Erythroblast (primary cell): ENCODE data around the gene C19orf18.
A peak's percentile ranks its signal among the peaks of the same experiment; 100 is the strongest.

Source experiments
- GATA1 ChIP-seq: IDR thresholded peaks from 2 replicates; pipeline ENCODE4 v1.6.1; 2011; ENCODE audit warnings: low read depth, mild to moderate bottlenecking, control low read depth, low read length, moderate library complexity
- POLR2A ChIP-seq: IDR thresholded peaks from 2 replicates; pipeline ENCODE4 v1.6.1; 2011; ENCODE audit warnings: mild to moderate bottlenecking, low read length

DNA sequence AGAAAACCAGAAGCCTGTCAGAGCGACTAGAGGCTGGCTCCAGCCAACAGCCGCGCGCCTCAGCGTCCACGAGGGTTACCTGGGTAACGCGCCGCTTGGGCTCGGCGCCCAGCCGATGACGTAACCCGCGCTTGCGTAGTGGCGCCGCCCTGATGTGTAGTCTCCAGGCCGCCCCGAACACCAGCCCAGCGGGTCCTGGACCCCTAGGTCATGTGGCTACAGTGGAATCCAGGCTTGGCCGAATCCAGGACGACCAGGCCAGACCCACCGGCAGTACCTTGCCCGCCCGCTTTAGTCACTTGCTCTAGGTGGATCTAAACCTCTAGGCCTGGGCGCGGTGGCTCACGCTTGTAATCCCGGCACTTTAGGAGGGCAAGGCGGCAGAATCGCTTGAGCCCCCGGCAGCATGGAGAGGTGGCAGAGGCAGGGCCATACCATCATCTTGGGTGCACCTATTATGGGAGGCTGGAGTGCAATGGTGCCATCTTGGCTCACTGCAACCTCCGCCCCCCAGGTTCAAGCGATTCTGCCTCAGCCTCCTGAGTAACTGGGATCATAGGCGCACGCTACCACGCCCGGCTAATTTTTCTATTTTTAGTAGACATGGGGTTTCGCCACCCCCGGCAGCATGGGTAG, 35.5 kb upstream of the C19orf18 start:
- TF ChIP-seq POLR2A (peak; percentile 40), GATA1 (no peak)
